ENCODE data around the gene MESP1.
A peak's percentile ranks its signal among the peaks of the same experiment; 100 is the strongest.

GRCh38 chr15:89740137-89740536 lies 10.9 kb downstream of the MESP1 start:
- TF ChIP-seq CTCF (IDR thresholded peaks at IDR 0.05): peak; percentile 94
- no peak for TF ChIP-seq SIN3A (IDR thresholded peaks at IDR 0.05; ENCODE audit: borderline replicate concordance, insufficient read depth, low read depth, low read length)
- TF ChIP-seq TCF7L2 (IDR thresholded peaks at IDR 0.05; ENCODE audit: low read depth, low read length): no peak
- no peak for TF ChIP-seq POLR2AphosphoS5 (IDR thresholded peaks at IDR 0.05; ENCODE audit: low read depth, low read length)
